Liver (tissue), 9 donors: ENCODE data around the gene USH2A. TPM values are rescaled to one million over a fixed set of nuclear protein-coding genes. Genes with fewer than 3 reads are reported as not detected.

ENCODE experiments used
- DNase-seq: peaks from one replicate; pipeline ENCODE4 v3.0.0-alpha.2; 2017; ENCODE audit warnings: low spot score
- H3K27ac ChIP-seq, 2 donors: one replicate each; pipeline ENCODE4 v1.7.0; 2013; ENCODE audit warnings: inconsistent platforms in 2 of 2, low read length in 2 of 2, control low read depth in 1 of 2, low read depth in 1 of 2, mild to moderate bottlenecking in 1 of 2
- H3K27me3 ChIP-seq, 4 donors: one replicate each; pipeline versions ENCODE4 v1.6.1 to v1.7.0; 2013; ENCODE audit warnings: low read length in 3 of 4, inconsistent platforms in 1 of 4, mild to moderate bottlenecking in 1 of 4, moderate library complexity in 1 of 4; ENCODE audit not compliant: control insufficient read depth in 4 of 4, insufficient read depth in 4 of 4
- H3K36me3 ChIP-seq, 4 donors: one replicate each; pipeline versions ENCODE4 v1.6.1 to v1.7.0; 2013; ENCODE audit warnings: low read length in 3 of 4, mild to moderate bottlenecking in 3 of 4, low read depth in 1 of 4, moderate library complexity in 1 of 4; ENCODE audit not compliant: control insufficient read depth in 4 of 4, insufficient read depth in 3 of 4
- H3K4me1 ChIP-seq, 4 donors: one replicate each; pipeline versions ENCODE4 v1.6.1 to v1.7.0; 2013; ENCODE audit warnings: low read length in 3 of 4, mild to moderate bottlenecking in 3 of 4, moderate library complexity in 1 of 4; ENCODE audit not compliant: control insufficient read depth in 4 of 4, insufficient read depth in 4 of 4
- H3K4me3 ChIP-seq, 3 donors: one replicate each; pipeline versions ENCODE4 v1.6.1 to v1.7.0; 2013; ENCODE audit warnings: low read length in 3 of 3, control low read depth in 1 of 3, low read depth in 1 of 3, mild to moderate bottlenecking in 1 of 3
- H3K9ac ChIP-seq, 2 donors: one replicate each; pipeline ENCODE4 v1.7.0; 2013; ENCODE audit warnings: low read length in 2 of 2, mild to moderate bottlenecking in 2 of 2, moderate library complexity in 2 of 2, control low read depth in 1 of 2, low read depth in 1 of 2
- H3K9me3 ChIP-seq, 4 donors: one replicate each; pipeline versions ENCODE4 v1.6.1 to v1.7.0; 2013; ENCODE audit warnings: low read length in 3 of 4; ENCODE audit not compliant: control insufficient read depth in 4 of 4
- ATF3 ChIP-seq: IDR thresholded peaks from 2 replicates; pipeline ENCODE4 v1.6.1; 2016; ENCODE audit warnings: antibody characterized with exemption
- EGR1 ChIP-seq, 2 donors: IDR thresholded peaks; 2 replicates each; pipeline ENCODE4 v1.6.1; 2016 to 2018; ENCODE audit warnings: antibody characterized with exemption in 2 of 2, low read depth in 2 of 2
- FOXA1 ChIP-seq: IDR thresholded peaks from 2 replicates; pipeline ENCODE4 v1.6.1; 2016; ENCODE audit warnings: antibody characterized with exemption
- FOXA2 ChIP-seq: IDR thresholded peaks from 2 replicates; pipeline ENCODE4 v1.6.1; 2016; ENCODE audit warnings: antibody characterized with exemption
- GABPA ChIP-seq, 2 donors: IDR thresholded peaks in 1 of 2; conservative IDR thresholded peaks in 1 of 2; 2 replicates each; pipeline ENCODE4 v1.6.1; 2016; ENCODE audit warnings: antibody characterized with exemption in 2 of 2, mild to moderate bottlenecking in 1 of 2, moderate library complexity in 1 of 2
- HNF4A ChIP-seq, 2 donors: conservative IDR thresholded peaks; 2 replicates each; pipeline ENCODE4 v1.6.1; 2016; ENCODE audit warnings: antibody characterized with exemption in 2 of 2, mild to moderate bottlenecking in 2 of 2
- HNF4G ChIP-seq: IDR thresholded peaks from 2 replicates; pipeline ENCODE4 v1.6.1; 2016; ENCODE audit warnings: antibody characterized with exemption
- JUND ChIP-seq, 2 donors: IDR thresholded peaks; 2 replicates each; pipeline ENCODE4 v1.6.1; 2016; ENCODE audit warnings: antibody characterized with exemption in 2 of 2
- MAX ChIP-seq: IDR thresholded peaks from 2 replicates; pipeline ENCODE4 v1.6.1; 2016; ENCODE audit warnings: antibody characterized with exemption
- NR2F2 ChIP-seq: IDR thresholded peaks from 2 replicates; pipeline ENCODE4 v1.6.1; 2016; ENCODE audit warnings: antibody characterized with exemption
- RAD21 ChIP-seq, 2 donors: IDR thresholded peaks; 2 replicates each; pipeline ENCODE4 v1.6.1; 2016; ENCODE audit warnings: antibody characterized with exemption in 2 of 2, mild to moderate bottlenecking in 2 of 2
- REST ChIP-seq: IDR thresholded peaks from 2 replicates; pipeline ENCODE4 v1.6.1; 2016; ENCODE audit warnings: antibody characterized with exemption, mild to moderate bottlenecking
- RXRA ChIP-seq, 2 donors: IDR thresholded peaks; 2 replicates each; pipeline ENCODE4 v1.6.1; 2017 to 2018; ENCODE audit warnings: antibody characterized with exemption in 2 of 2, mild to moderate bottlenecking in 1 of 2
- SP1 ChIP-seq: IDR thresholded peaks from 2 replicates; pipeline ENCODE4 v1.6.1; 2018; ENCODE audit warnings: antibody characterized with exemption, mild to moderate bottlenecking
- TAF1 ChIP-seq: conservative IDR thresholded peaks from 2 replicates; pipeline ENCODE4 v1.6.1; 2016; ENCODE audit warnings: antibody characterized with exemption, mild to moderate bottlenecking
- YY1 ChIP-seq: IDR thresholded peaks from 2 replicates; pipeline ENCODE4 v1.6.1; 2016; ENCODE audit warnings: antibody characterized with exemption, mild to moderate bottlenecking
- ZBTB33 ChIP-seq: IDR thresholded peaks from 2 replicates; pipeline ENCODE4 v1.6.1; 2016; ENCODE audit warnings: antibody characterized with exemption
- WGBS: extraction: QIAGEN DNeasy Blood & Tissue Kit; methylation state at CpG from one replicate; pipeline ENCODE4 v1.1.7; 2013; 5-methylcytosine and 5-hydroxymethylcytosine counted together
- polyA plus RNA-seq, 2 donors: library from polyadenylated mRNA; stranded (reverse) in 1 of 2; unstranded in 1 of 2; fragments of 200-250 nt in 1 of 2; fragments of >200 nt in 1 of 2; fragmentation: Nextera tagmentation in 1 of 2; extraction: Ambion mirVana in 1 of 2; gene quantifications; one replicate each; pipeline versions ENCODE4 v1.2.1 to v1.2.3, GENCODE V29; 2013 to 2015
- total RNA-seq, 2 donors: library from RNA; depleted of rRNA; stranded (reverse); fragments of >200 nt; gene quantifications; one replicate each; pipeline ENCODE4 v1.2.3, GENCODE V29; 2014
- donor health status: healthy.
- donor health status: healthy.
- donor health status: healthy.
- donor health status: healthy.
- donor health status: healthy.

The USH2A gene
- total and polyA plus RNA-seq, 4 donors: 0.14 to 1.0 (median 0.31) TPM

GRCh38 chr1:215780139-215780538 is 643.1 kb downstream of the USH2A start:
- DNase-seq: no peak
- H3K9me3 ChIP-seq: no peaks in the 10 kb centered on the region
- no peak overlapping the region for H3K27ac ChIP-seq
- no peaks in the 10 kb centered on the region for H3K27me3 ChIP-seq
- no peak overlapping the region for H3K9ac ChIP-seq
- WGBS: 59% methylated on average over 2 of the region's 2 CpGs
- H3K36me3 ChIP-seq: no peaks in the 10 kb centered on the region
- H3K4me1 ChIP-seq: no peaks in the 10 kb centered on the region
- TF ChIP-seq YY1 (no peak), RXRA (IDR thresholded peaks at IDR 0.05) (no peak), HNF4G (no peak), SP1 (no peak), HNF4A (conservative IDR thresholded peaks at IDR 0.05) (no peak), ATF3 (no peak), MAX (no peak), FOXA2 (no peak), RAD21 (IDR thresholded peaks at IDR 0.05) (no peak), TAF1 (no peak), REST (no peak), JUND (IDR thresholded peaks at IDR 0.05) (no peak), ZBTB33 (no peak), NR2F2 (no peak), GABPA (IDR thresholded peaks at IDR 0.05 in 1 of 2, conservative IDR thresholded peaks at IDR 0.05 in 1 of 2) (no peak), FOXA1 (no peak)
- H3K4me3 ChIP-seq: no peak overlapping the region

- H3K27me3 ChIP-seq: no peaks in the 10 kb centered on the region
- TF ChIP-seq EGR1 (IDR thresholded peaks at IDR 0.05; ENCODE audit: low read depth in 2 of 2) (no peak), REST (no peak), RAD21 (IDR thresholded peaks at IDR 0.05) (no peak), HNF4G (no peak), YY1 (no peak), MAX (no peak), FOXA1 (no peak), GABPA (IDR thresholded peaks at IDR 0.05 in 1 of 2, conservative IDR thresholded peaks at IDR 0.05 in 1 of 2) (no peak), SP1 (no peak), ZBTB33 (no peak), JUND (IDR thresholded peaks at IDR 0.05) (no peak), ATF3 (no peak), HNF4A (conservative IDR thresholded peaks at IDR 0.05) (no peak), FOXA2 (no peak), TAF1 (no peak), NR2F2 (no peak), RXRA (IDR thresholded peaks at IDR 0.05) (no peak)
Observed at GRCh38 chr1:215779729-215780128, 643.5 kb downstream of the USH2A start.

More at GRCh38 chr1:215779729-215780128, 643.5 kb downstream of the USH2A start:
- no peaks in the 10 kb centered on the region for H3K9me3 ChIP-seq
- no peaks in the 10 kb centered on the region for H3K4me1 ChIP-seq
- no peaks in the 10 kb centered on the region for H3K36me3 ChIP-seq
- no peak overlapping the region for H3K9ac ChIP-seq
- no peak for DNase-seq
- 79% methylated on average over 7 of the region's 7 CpGs for WGBS
- H3K4me3 ChIP-seq: no peak overlapping the region
- H3K27ac ChIP-seq: no peak overlapping the region
